ENCODE data around the gene ARHGAP28. TPM values are rescaled to one million over a fixed set of nuclear protein-coding genes. Genes with fewer than 3 reads are reported as not detected.
A peak's percentile ranks its signal among the peaks of the same experiment; 100 is the strongest.

Gene ARHGAP28, protein sequence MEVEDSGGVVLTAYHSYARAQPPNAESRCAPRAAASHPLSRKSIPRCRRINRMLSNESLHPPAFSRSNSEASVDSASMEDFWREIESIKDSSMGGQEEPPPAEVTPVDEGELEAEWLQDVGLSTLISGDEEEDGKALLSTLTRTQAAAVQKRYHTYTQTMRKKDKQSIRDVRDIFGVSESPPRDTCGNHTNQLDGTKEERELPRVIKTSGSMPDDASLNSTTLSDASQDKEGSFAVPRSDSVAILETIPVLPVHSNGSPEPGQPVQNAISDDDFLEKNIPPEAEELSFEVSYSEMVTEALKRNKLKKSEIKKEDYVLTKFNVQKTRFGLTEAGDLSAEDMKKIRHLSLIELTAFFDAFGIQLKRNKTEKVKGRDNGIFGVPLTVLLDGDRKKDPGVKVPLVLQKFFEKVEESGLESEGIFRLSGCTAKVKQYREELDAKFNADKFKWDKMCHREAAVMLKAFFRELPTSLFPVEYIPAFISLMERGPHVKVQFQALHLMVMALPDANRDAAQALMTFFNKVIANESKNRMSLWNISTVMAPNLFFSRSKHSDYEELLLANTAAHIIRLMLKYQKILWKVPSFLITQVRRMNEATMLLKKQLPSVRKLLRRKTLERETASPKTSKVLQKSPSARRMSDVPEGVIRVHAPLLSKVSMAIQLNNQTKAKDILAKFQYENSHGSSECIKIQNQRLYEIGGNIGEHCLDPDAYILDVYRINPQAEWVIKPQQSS
- 10 to 100 TPM in 2 of 4 donors, 1 to 10 TPM in 2; 1.0 to 39.0 (median 8.7) TPM for total RNA-seq

DNA sequence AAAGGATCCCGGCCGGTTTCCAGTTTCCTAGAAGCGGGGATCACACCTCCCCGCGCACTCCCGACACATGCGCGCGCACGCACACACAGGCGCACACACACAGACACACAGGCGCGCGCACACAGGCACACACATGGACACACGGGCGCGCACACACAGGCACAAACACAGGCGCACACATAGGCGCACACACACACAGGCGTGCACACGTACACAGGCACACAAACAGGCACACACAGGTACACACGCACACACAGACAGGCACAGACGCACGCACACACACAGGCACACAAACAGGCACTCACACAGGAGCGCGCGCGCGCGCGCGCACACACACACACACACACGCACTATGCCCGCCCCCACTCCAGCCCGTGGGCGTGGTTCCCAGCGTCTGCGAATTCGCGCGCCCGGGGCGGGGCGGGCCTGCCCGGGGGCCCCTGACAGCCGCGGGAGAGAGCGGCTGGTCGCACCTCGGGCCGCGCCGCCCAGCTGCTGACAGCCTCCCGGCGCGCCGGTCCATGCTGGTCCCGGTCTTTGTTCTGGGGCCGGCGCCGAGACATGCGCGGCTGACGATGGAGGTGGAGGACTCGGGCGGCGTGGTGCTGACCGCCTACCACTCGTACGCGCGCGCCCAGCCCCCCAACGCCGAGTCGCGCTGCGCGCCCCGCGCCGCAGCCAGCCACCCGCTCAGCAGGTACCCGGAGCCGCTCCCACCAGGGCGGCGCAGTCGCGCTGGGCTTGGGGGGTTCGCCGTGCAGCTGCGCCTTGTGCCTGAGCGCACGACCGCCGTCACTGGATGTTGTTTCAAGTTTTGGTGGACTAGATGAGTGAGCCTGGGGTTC lies at the start of gene ARHGAP28:
ARHGAP28 (plus strand) TSS at position 470 of the 845 bp plus-strand sequence; CDS start at position 576, 106 bp downstream.
- TF ChIP-seq POLR2A (IDR thresholded peaks at IDR 0.05) = peak in 1 of 2 donors; percentile 64
- TF ChIP-seq, protein P1, sequence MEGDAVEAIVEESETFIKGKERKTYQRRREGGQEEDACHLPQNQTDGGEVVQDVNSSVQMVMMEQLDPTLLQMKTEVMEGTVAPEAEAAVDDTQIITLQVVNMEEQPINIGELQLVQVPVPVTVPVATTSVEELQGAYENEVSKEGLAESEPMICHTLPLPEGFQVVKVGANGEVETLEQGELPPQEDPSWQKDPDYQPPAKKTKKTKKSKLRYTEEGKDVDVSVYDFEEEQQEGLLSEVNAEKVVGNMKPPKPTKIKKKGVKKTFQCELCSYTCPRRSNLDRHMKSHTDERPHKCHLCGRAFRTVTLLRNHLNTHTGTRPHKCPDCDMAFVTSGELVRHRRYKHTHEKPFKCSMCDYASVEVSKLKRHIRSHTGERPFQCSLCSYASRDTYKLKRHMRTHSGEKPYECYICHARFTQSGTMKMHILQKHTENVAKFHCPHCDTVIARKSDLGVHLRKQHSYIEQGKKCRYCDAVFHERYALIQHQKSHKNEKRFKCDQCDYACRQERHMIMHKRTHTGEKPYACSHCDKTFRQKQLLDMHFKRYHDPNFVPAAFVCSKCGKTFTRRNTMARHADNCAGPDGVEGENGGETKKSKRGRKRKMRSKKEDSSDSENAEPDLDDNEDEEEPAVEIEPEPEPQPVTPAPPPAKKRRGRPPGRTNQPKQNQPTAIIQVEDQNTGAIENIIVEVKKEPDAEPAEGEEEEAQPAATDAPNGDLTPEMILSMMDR (IDR thresholded peaks at IDR 0.05) = peak in 3 of 4 experiments; percentile 24 to 68 (median 44)
- Histone ChIP-seq H3K27ac (peak within 1 kb of the TSS; percentile 76 to 92), H3K4me3 (peak within 1 kb of the TSS; percentile 20 to 73), H3K9me3 (no peaks in the 10 kb centered on the region), H3K4me1 (no peaks in the 10 kb centered on the region), H3K27me3 (no peaks in the 10 kb centered on the region), H3K36me3 (no peaks in the 10 kb centered on the region)
- intact Hi-C loops (cut with DNase I; ENCODE audit: low total_unique reads) = no loop called here
- DNase-seq = peak; percentile 77 to 83

DNA sequence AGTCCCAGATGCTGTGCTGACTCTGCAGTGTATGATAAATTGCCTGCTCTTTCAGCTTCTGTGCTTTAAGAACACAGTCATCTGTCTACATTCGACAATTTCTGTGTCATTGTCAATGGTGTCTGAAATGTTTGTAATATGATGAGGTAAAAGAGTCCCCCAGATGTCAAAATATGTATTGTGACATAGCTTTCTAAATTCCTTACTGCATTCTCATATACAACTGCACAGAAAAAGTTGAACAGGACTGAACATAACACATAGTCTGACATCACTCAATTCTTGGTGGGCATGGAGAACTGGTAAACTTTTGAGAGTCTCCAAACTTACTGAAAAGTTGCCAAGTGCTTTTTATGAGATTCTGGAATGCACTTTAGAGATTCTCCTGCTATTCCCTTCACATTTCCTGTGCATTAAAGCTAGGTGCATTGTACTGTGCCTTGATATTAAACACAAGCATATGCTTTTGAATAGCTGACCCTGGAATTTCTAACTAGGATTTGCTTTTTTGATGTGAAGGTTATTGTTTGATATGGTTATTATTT lies 48.1 kb upstream of the ARHGAP28 start:
- intact Hi-C loops (cut with DNase I; ENCODE audit: low total_unique reads) = no loop called here
- TF ChIP-seq, protein P1 (IDR thresholded peaks at IDR 0.05) = no peak
- TF ChIP-seq POLR2A (IDR thresholded peaks at IDR 0.05) = no peak
- Histone ChIP-seq H3K36me3 (no peaks in the 10 kb centered on the region), H3K4me3 (no peak overlapping the region), H3K27me3 (no peaks in the 10 kb centered on the region), H3K9me3 (no peaks in the 10 kb centered on the region), H3K4me1 (no peaks in the 10 kb centered on the region), H3K27ac (no peak overlapping the region)
- DNase-seq = no peak

DNA sequence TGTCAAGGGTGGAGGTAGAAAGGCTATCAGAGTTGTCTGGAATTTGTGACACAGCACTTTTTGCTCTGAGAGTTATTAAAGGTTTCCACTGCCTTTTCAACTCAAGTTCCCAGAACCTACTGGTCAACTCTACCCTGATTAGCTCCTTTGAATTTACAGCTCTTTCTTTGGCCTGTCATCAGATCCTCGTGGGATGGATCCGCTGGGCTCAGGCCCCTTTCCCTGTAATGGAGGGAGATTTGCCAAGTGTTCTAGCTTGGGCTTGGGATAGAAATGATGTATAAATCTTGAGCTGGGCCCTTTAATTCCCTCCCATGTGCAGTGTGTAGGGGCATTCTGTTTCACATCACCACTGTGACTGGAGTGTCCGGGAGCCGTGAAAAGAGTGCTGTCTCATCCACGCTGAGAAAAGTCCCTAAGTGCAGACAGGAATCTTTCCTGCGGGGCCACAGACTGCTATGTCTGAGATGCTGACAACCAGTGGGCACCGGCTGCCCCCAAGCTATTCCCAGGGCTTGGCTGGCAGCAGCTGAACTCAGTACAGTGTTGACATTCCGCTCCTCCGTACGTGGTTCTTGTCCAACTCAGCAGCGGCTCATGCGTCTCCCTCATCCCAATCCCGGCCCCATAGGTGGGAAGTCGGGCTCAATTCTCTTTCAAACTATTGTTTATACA lies 46.9 kb upstream of the ARHGAP28 start:
- H3K27me3 ChIP-seq = no peaks in the 10 kb centered on the region
- intact Hi-C loops (cut with DNase I; ENCODE audit: low total_unique reads) = no loop called here
- H3K27ac ChIP-seq = no peak overlapping the region
- TF ChIP-seq, protein P1 (IDR thresholded peaks at IDR 0.05) = no peak
- no peak for TF ChIP-seq POLR2A (IDR thresholded peaks at IDR 0.05)
- no peaks in the 10 kb centered on the region for H3K4me1 ChIP-seq
- H3K36me3 ChIP-seq = no peaks in the 10 kb centered on the region
- no peaks in the 10 kb centered on the region for H3K9me3 ChIP-seq
- no peak for DNase-seq
- no peak overlapping the region for H3K4me3 ChIP-seq

DNA sequence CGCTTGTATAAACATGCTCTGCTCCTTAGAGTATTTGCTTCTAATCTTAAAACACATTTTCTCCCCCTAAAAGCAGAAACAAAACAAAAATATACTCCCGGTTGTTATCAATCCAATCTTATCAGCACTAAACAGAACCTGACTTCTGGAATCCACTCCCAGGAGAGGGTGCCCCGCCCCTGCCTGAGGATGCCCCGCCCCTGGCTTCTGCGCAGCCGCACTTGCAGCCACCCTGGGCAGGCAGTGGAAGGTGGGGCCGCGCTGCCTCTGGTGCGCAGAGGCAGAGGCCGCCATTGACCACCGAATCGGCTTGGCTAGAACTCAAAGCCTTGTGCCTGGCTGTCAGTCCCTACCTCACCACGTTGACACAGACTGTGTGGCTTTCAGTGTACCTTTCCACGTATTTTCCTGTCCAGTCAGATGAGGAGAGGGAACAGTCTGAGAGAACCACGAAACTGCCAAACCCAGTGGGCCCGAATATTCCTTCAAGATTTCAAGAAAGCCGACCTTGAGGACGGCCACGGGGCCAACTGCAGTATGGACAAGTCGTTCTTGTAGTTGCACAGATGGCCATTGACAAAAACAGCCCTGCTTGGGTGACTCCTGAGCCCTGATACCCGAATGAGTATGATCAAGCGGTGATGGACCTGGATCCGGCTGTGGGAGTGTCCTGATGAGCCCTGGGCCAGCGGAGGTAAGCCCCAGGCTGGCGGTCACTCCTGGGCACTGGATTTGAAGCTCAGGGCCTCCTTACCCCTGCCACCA lies 46.2 kb upstream of the ARHGAP28 start:
- DNase-seq = no peak
- H3K27ac ChIP-seq = no peak overlapping the region
- H3K4me3 ChIP-seq = no peak overlapping the region
- intact Hi-C loops (cut with DNase I; ENCODE audit: low total_unique reads) = no loop called here
- H3K27me3 ChIP-seq = no peaks in the 10 kb centered on the region
- TF ChIP-seq POLR2A (IDR thresholded peaks at IDR 0.05) = no peak
- TF ChIP-seq, protein P1 (IDR thresholded peaks at IDR 0.05) = no peak
- H3K36me3 ChIP-seq = no peaks in the 10 kb centered on the region
- H3K9me3 ChIP-seq = no peaks in the 10 kb centered on the region
- no peaks in the 10 kb centered on the region for H3K4me1 ChIP-seq
